Measurements from ENCODE around the gene SLC13A4. TPM values are rescaled to one million over a fixed set of nuclear protein-coding genes. Genes with fewer than 3 reads are reported as not detected.

Gene SLC13A4
- total and polyA plus RNA-seq, 2 donors (not counting 3 experiments of a cell fraction or from before 2014, with no cell fraction given), result not detected

DNA sequence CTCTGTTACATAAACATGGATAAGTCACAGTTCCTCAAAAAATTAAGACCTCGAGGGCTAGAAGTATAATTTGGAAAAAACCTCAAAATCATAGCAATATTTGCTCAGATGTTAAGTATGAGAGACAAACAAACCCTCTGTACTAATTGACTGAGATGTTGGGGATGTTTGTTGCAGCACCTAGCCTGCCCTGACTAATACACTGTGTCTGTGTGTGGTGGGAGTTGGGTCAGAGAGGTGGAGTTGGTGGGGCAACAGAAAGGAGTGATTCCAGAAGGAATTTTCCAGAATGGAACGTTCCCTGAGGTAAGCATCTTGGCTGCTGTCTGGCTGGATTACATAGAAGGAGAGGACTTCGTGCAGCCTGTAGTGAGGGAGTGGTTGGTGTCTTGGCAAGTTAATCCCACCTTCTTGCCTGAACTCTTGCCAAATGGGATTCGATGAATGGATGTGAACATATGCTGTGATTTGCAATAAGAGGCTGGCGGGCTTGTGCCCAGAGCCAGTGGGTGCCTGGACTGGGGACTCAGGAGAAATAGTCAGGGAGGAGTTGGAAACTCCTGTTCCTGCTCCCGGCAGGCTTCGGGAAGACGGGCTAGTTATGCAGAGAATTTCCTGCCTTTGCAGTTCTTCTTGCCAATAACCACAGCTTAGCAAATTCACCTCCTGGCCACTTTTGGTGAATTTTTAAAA, 29.9 kb upstream of the SLC13A4 start:
- Histone ChIP-seq H3K9me3 (replicated peaks; ENCODE audit: control insufficient read depth, insufficient read depth, low read length) (no peaks in the 10 kb centered on the region), H3K4me1 (ENCODE audit: control insufficient read depth, extremely low read depth, insufficient read depth, low read length) (peaks cover 27% of the 10 kb centered on the region), H3K4me2 (ENCODE audit: insufficient read depth, low read length) (peak overlapping the region; percentile 83), H3K27me3 (ENCODE audit: control insufficient read depth in 2 of 2, insufficient read depth in 2 of 2, low read length in 2 of 2) (no peaks in the 10 kb centered on the region), H3K4me3 (replicated peaks in 1 of 3; ENCODE audit: insufficient read depth in 1 of 3, low read depth in 1 of 3, low read length in 3 of 3) (peak overlapping the region in 1 of 3 experiments; percentile 61), H3K79me2 (ENCODE audit: control insufficient read depth, insufficient read depth, low read length) (no peaks in the 10 kb centered on the region), H3K9me1 (replicated peaks; ENCODE audit: control insufficient read depth, extremely low read depth, insufficient read depth, low read length) (no peaks in the 10 kb centered on the region), H2AFZ (ENCODE audit: low read depth, low read length) (peak overlapping the region; percentile 72), H4K20me1 (replicated peaks; ENCODE audit: control insufficient read depth, extremely low read depth, insufficient read depth, low read length) (no peaks in the 10 kb centered on the region), H3K27ac (ENCODE audit: insufficient read depth, low read depth, low read length) (peak overlapping the region; percentile 60), H3K36me3 (ENCODE audit: control insufficient read depth in 2 of 2, extremely low read depth in 1 of 2, insufficient read depth in 2 of 2, low read length in 2 of 2) (no peaks in the 10 kb centered on the region), H3K9ac (replicated peaks; ENCODE audit: extremely low read depth, insufficient read depth, low read length) (peak overlapping the region; percentile 66)
- intact Hi-C loops (cut with micrococcal nuclease) (loop anchor here (1.0 kb wide), 1 partner anchor 12 kb away; no protein-coding TSS in a partner anchor), dilution Hi-C loops (cut with MboI; ENCODE audit: extremely low pct_ligation_motif_present, low sequenced_read_pairs) (no loop called here)
- TF ChIP-seq POLR2AphosphoS5 (IDR thresholded peaks at IDR 0.05; ENCODE audit: insufficient read depth, low read depth, low read length) (no peak), POLR2A (IDR thresholded peaks at IDR 0.05; ENCODE audit: low read depth, low read length) (peak; percentile 58)
- FAIRE-seq (peak; percentile 21), DNase-seq (ENCODE audit: low read depth, low spot score) (peak; percentile 71)
- ChIA-PET CTCF (interaction anchor here (0.9 to 2.4 kb wide), 10 partner anchors 9 to 484 kb away, joined by 3 to 9 read pairs (median 4); no protein-coding TSS in a partner anchor), POLR2A (interaction anchor here (0.6 kb wide), 1 partner anchor 166 kb away, joined by 14 read pairs; no protein-coding TSS in a partner anchor)
- BruUV-seq (replicated peaks), result no TSS peak

DNA sequence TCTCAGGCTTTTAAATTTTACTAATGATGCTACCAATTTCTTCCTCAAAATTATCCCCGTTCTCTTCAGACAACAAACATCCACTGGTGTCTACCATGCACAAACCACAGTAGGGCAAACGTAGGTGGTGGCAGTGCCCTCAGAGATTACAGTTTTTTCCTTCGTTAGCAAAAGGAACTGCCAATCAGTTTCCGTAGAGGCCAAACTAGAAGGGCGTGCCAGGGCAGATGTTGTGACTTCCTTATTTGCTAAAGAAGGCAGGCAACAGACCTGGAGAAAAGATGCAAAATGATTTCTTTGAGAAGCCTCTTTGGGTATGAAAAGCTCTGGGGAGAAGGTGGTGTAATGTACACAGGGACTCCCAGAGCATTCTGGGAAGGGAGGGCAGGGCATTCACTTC, 28.2 kb upstream of the SLC13A4 start:
- no peaks in the 10 kb centered on the region for H3K27me3 ChIP-seq (ENCODE audit: control insufficient read depth in 2 of 2, insufficient read depth in 2 of 2, low read length in 2 of 2)
- H4K20me1 ChIP-seq (replicated peaks; ENCODE audit: control insufficient read depth, extremely low read depth, insufficient read depth, low read length), result no peaks in the 10 kb centered on the region
- no peaks in the 10 kb centered on the region for H3K9me1 ChIP-seq (replicated peaks; ENCODE audit: control insufficient read depth, extremely low read depth, insufficient read depth, low read length)
- intact Hi-C loops (cut with micrococcal nuclease) (no loop called here), dilution Hi-C loops (cut with MboI; ENCODE audit: extremely low pct_ligation_motif_present, low sequenced_read_pairs) (no loop called here)
- ChIA-PET CTCF (no interaction called here), POLR2A (no interaction called here)
- no peaks in the 10 kb centered on the region for H3K36me3 ChIP-seq (ENCODE audit: control insufficient read depth in 2 of 2, extremely low read depth in 1 of 2, insufficient read depth in 2 of 2, low read length in 2 of 2)
- H3K4me1 ChIP-seq (ENCODE audit: control insufficient read depth, extremely low read depth, insufficient read depth, low read length), result peaks cover 14% of the 10 kb centered on the region
- BruUV-seq (replicated peaks), result no TSS peak
- no peak overlapping the region for H3K4me3 ChIP-seq (replicated peaks in 1 of 3; ENCODE audit: insufficient read depth in 1 of 3, low read depth in 1 of 3, low read length in 3 of 3)
- H3K79me2 ChIP-seq (ENCODE audit: control insufficient read depth, insufficient read depth, low read length), result no peaks in the 10 kb centered on the region
- DNase-seq (ENCODE audit: low read depth, low spot score) (no peak), FAIRE-seq (no peak)
- H3K9me3 ChIP-seq (replicated peaks; ENCODE audit: control insufficient read depth, insufficient read depth, low read length), result no peaks in the 10 kb centered on the region
- H2AFZ ChIP-seq (ENCODE audit: low read depth, low read length), result no peak overlapping the region
- H3K9ac ChIP-seq (replicated peaks; ENCODE audit: extremely low read depth, insufficient read depth, low read length), result no peak overlapping the region
- no peak for TF ChIP-seq JUN (IDR thresholded peaks at IDR 0.05; ENCODE audit: borderline replicate concordance, insufficient read depth, insufficient read length, low read depth)
- no peak for TF ChIP-seq POLR2AphosphoS5 (IDR thresholded peaks at IDR 0.05; ENCODE audit: insufficient read depth, low read depth, low read length)
- no peak for TF ChIP-seq FOS (IDR thresholded peaks at IDR 0.05; ENCODE audit: borderline replicate concordance, insufficient read depth, low read length)
- TF ChIP-seq, protein P1, sequence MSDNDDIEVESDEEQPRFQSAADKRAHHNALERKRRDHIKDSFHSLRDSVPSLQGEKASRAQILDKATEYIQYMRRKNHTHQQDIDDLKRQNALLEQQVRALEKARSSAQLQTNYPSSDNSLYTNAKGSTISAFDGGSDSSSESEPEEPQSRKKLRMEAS (IDR thresholded peaks at IDR 0.05; ENCODE audit: insufficient read depth, insufficient read length), result no peak
- no peak for TF ChIP-seq MYC (IDR thresholded peaks at IDR 0.05; ENCODE audit: low read depth, low read length)
- no peak for TF ChIP-seq GATA2 (IDR thresholded peaks at IDR 0.05; ENCODE audit: insufficient read depth, insufficient read length, low read depth, low read length)
- TF ChIP-seq EZH2 (IDR thresholded peaks at IDR 0.05; ENCODE audit: borderline replicate concordance, low read depth, low read length, severe bottlenecking), result no peak
- TF ChIP-seq, protein P2, sequence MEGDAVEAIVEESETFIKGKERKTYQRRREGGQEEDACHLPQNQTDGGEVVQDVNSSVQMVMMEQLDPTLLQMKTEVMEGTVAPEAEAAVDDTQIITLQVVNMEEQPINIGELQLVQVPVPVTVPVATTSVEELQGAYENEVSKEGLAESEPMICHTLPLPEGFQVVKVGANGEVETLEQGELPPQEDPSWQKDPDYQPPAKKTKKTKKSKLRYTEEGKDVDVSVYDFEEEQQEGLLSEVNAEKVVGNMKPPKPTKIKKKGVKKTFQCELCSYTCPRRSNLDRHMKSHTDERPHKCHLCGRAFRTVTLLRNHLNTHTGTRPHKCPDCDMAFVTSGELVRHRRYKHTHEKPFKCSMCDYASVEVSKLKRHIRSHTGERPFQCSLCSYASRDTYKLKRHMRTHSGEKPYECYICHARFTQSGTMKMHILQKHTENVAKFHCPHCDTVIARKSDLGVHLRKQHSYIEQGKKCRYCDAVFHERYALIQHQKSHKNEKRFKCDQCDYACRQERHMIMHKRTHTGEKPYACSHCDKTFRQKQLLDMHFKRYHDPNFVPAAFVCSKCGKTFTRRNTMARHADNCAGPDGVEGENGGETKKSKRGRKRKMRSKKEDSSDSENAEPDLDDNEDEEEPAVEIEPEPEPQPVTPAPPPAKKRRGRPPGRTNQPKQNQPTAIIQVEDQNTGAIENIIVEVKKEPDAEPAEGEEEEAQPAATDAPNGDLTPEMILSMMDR (IDR thresholded peaks at IDR 0.05; ENCODE audit: extremely low read depth in 1 of 2, insufficient read depth in 1 of 2, low read depth in 1 of 2, low read length in 2 of 2), result no peak
- no peak for TF ChIP-seq POLR2A (IDR thresholded peaks at IDR 0.05; ENCODE audit: low read depth, low read length)
- no peak overlapping the region for H3K4me2 ChIP-seq (ENCODE audit: insufficient read depth, low read length)
- no peak overlapping the region for H3K27ac ChIP-seq (ENCODE audit: insufficient read depth, low read depth, low read length)
